ENCODE data around the gene ANGPTL4.
"Not testable (repeated sequence)": the region's sequence is repeated elsewhere in the genome, so short reads cannot be mapped to it uniquely, and the experiment has no call there.

ANGPTL4 gene

DNA sequence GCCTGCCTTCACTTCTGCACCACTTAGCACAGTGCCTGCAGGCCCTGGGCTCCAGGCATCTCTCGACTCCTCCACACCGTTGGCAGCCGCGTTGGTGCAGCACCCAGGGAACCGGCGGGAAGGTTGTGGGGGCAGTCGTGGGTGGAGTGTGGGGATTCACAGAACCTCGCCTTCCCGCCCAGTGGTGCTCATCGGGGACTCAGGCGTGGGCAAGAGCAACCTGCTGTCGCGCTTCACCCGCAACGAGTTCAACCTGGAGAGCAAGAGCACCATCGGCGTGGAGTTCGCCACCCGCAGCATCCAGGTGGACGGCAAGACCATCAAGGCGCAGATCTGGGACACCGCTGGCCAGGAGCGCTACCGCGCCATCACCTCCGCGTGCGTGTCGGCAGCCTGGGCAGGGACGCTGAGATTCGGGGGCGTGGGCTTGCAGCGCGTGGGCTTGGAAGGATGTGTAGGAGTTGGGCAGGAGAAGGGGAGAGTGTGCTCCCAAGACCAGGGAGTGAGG, 35.8 kb downstream of the ANGPTL4 start:
- DNase-seq (ENCODE audit: low spot score) = no peak
- TF ChIP-seq, protein P1, sequence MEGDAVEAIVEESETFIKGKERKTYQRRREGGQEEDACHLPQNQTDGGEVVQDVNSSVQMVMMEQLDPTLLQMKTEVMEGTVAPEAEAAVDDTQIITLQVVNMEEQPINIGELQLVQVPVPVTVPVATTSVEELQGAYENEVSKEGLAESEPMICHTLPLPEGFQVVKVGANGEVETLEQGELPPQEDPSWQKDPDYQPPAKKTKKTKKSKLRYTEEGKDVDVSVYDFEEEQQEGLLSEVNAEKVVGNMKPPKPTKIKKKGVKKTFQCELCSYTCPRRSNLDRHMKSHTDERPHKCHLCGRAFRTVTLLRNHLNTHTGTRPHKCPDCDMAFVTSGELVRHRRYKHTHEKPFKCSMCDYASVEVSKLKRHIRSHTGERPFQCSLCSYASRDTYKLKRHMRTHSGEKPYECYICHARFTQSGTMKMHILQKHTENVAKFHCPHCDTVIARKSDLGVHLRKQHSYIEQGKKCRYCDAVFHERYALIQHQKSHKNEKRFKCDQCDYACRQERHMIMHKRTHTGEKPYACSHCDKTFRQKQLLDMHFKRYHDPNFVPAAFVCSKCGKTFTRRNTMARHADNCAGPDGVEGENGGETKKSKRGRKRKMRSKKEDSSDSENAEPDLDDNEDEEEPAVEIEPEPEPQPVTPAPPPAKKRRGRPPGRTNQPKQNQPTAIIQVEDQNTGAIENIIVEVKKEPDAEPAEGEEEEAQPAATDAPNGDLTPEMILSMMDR (IDR thresholded peaks at IDR 0.05; ENCODE audit: extremely low read depth, insufficient read depth, missing control alignments) = no peak
- in situ Hi-C loops (cut with MboI; ENCODE audit: low pct_unique_long_range_greater_than_20kb, low sequenced_read_pairs, unreplicated experiment) = no loop called here

- in situ Hi-C loops (cut with MboI; ENCODE audit: low pct_unique_long_range_greater_than_20kb, low sequenced_read_pairs, unreplicated experiment) = no loop called here
- DNase-seq (ENCODE audit: low spot score) = no peak
- TF ChIP-seq, protein P1 (IDR thresholded peaks at IDR 0.05; ENCODE audit: extremely low read depth, insufficient read depth, missing control alignments) = no peak
Observed at GRCh38 chr19:8401981-8402411, 38.0 kb downstream of the ANGPTL4 start.

GRCh38 chr19:8403098-8403819, 39.3 kb downstream of the ANGPTL4 start:
- TF ChIP-seq, protein P1 (IDR thresholded peaks at IDR 0.05; ENCODE audit: extremely low read depth, insufficient read depth, missing control alignments) = no peak
- no peak for DNase-seq (ENCODE audit: low spot score)
- in situ Hi-C loops (cut with MboI; ENCODE audit: low pct_unique_long_range_greater_than_20kb, low sequenced_read_pairs, unreplicated experiment) = no loop called here

DNA sequence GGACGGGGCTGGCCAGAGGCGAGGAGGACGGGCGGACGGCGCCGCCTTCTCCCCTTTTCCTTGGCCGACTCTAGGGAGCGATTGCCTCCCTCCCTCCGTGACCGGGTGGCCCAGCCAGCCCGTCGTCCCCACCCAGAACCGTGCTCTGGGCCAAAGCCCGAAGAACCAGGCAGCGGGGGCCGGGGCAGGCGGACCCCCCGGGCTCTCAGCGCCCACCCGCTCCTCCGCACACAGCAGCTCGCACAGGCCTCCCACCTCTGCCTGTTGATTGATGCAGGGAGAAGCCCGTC, 39.8 kb downstream of the ANGPTL4 start:
- DNase-seq (ENCODE audit: low spot score) = no peak
- in situ Hi-C loops (cut with MboI; ENCODE audit: low pct_unique_long_range_greater_than_20kb, low sequenced_read_pairs, unreplicated experiment) = no loop called here
- TF ChIP-seq, protein P1 (IDR thresholded peaks at IDR 0.05; ENCODE audit: extremely low read depth, insufficient read depth, missing control alignments) = no peak

GRCh38 chr19:8404391-8405151, 40.6 kb downstream of the ANGPTL4 start:
- in situ Hi-C loops (cut with MboI; ENCODE audit: low pct_unique_long_range_greater_than_20kb, low sequenced_read_pairs, unreplicated experiment) = no loop called here
- TF ChIP-seq, protein P1 (IDR thresholded peaks at IDR 0.05; ENCODE audit: extremely low read depth, insufficient read depth, missing control alignments) = no peak
- no peak for DNase-seq (ENCODE audit: low spot score)

DNA sequence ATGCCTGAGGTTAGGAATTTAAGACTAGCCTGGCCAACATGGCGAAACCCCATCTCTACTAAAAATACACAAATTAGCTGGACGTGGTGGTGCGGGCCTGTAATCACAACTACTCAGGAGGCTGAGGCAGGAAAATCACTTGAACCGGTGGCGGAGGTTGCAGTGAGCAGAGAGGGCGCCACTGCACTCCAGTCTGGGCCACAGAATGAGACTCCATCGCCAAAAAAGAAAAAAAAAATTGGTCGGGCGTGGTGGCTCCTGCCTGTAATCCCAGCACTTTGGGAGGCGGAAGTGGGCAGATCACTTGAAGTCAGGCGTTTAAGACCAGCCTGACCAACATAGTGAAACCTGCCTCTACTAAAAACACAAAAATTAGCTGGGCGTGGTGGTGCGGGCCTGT, 46.8 kb downstream of the ANGPTL4 start:
- in situ Hi-C loops (cut with MboI; ENCODE audit: low pct_unique_long_range_greater_than_20kb, low sequenced_read_pairs, unreplicated experiment); DNase-seq (ENCODE audit: low spot score): not testable (repeated sequence)

All from GM13977 (cell line).